HCT116 (cell line): ENCODE data around the gene PDE4B.

ENCODE experiments used
- ELF1 ChIP-seq: IDR thresholded peaks from 2 replicates; pipeline ENCODE4 v1.6.1; 2012; ENCODE audit warnings: low read depth, borderline replicate concordance
- EZH2 ChIP-seq: fragments of 200-600 bp; sonication (generic); IDR thresholded peaks from 2 replicates; pipeline ENCODE4 v1.6.1; 2017; ENCODE audit warnings: antibody characterized with exemption, mixed run types
- EZH2phosphoT487 ChIP-seq: fragments of 200-600 bp; IDR thresholded peaks from 2 replicates; pipeline ENCODE4 v1.6.1; 2018; ENCODE audit warnings: antibody characterized with exemption, borderline replicate concordance
- POLR2A ChIP-seq: IDR thresholded peaks from 2 replicates; pipeline ENCODE4 v1.7.0; 2011; ENCODE audit warnings: borderline replicate concordance; ENCODE audit not compliant: insufficient read depth, insufficient read length; ENCODE audit errors: extremely low read depth
- SP1 ChIP-seq: IDR thresholded peaks from 2 replicates; pipeline ENCODE4 v1.6.1; 2012; ENCODE audit warnings: low read depth
- TF ChIP-seq, protein P1 (sequence below), 3 experiments: fragments of 200-600 bp in 1 of 3; sonication (generic) in 1 of 3; IDR thresholded peaks in 2 of 3; conservative IDR thresholded peaks in 1 of 3; 2 replicates each; pipeline ENCODE4 v1.5.1; 2012 to 2017; ENCODE audit warnings: low read depth in 2 of 3, low read length in 2 of 3, antibody characterized with exemption in 1 of 3, borderline replicate concordance in 1 of 3, control low read depth in 1 of 3, mild to moderate bottlenecking in 1 of 3, mixed read lengths in 1 of 3, mixed run types in 1 of 3, moderate library complexity in 1 of 3; ENCODE audit not compliant: insufficient read depth in 1 of 3
- TF ChIP-seq, protein P2 (sequence below): IDR thresholded peaks from 2 replicates; pipeline ENCODE4 v1.6.1; 2012; ENCODE audit warnings: low read depth
- TF ChIP-seq, protein P3 (sequence below): IDR thresholded peaks from 2 replicates; pipeline ENCODE4 v1.6.1; 2012

DNA sequence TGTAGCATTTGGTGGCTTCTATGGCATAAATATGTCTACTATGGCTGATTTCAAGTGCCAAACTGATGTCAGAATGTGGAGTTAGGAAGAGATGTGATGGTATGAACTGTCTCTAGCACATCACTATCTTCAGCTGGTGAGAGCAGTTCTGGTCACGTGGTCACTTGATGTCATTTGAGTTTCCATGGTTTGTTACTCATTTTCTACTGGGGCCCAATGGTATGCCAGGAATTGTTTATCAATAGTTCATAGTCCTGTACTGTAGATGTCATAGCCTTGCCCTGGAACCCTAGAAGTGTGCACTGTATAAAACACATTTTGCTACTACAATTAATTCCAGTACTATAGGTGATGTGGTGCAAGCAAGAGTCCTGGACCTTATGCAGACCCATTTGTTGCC lies 153.7 kb downstream of the PDE4B start:
- TF ChIP-seq POLR2A (no peak), EZH2 (no peak), ELF1 (no peak), EZH2phosphoT487 (no peak), SP1 (no peak)
- TF ChIP-seq, protein P1, sequence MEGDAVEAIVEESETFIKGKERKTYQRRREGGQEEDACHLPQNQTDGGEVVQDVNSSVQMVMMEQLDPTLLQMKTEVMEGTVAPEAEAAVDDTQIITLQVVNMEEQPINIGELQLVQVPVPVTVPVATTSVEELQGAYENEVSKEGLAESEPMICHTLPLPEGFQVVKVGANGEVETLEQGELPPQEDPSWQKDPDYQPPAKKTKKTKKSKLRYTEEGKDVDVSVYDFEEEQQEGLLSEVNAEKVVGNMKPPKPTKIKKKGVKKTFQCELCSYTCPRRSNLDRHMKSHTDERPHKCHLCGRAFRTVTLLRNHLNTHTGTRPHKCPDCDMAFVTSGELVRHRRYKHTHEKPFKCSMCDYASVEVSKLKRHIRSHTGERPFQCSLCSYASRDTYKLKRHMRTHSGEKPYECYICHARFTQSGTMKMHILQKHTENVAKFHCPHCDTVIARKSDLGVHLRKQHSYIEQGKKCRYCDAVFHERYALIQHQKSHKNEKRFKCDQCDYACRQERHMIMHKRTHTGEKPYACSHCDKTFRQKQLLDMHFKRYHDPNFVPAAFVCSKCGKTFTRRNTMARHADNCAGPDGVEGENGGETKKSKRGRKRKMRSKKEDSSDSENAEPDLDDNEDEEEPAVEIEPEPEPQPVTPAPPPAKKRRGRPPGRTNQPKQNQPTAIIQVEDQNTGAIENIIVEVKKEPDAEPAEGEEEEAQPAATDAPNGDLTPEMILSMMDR (IDR thresholded peaks at IDR 0.05 in 2 of 3, conservative IDR thresholded peaks at IDR 0.05 in 1 of 3; ENCODE audit: borderline replicate concordance in 1 of 3, insufficient read depth in 1 of 3, low read depth in 2 of 3, low read length in 2 of 3) = no peak
- TF ChIP-seq, protein P2, sequence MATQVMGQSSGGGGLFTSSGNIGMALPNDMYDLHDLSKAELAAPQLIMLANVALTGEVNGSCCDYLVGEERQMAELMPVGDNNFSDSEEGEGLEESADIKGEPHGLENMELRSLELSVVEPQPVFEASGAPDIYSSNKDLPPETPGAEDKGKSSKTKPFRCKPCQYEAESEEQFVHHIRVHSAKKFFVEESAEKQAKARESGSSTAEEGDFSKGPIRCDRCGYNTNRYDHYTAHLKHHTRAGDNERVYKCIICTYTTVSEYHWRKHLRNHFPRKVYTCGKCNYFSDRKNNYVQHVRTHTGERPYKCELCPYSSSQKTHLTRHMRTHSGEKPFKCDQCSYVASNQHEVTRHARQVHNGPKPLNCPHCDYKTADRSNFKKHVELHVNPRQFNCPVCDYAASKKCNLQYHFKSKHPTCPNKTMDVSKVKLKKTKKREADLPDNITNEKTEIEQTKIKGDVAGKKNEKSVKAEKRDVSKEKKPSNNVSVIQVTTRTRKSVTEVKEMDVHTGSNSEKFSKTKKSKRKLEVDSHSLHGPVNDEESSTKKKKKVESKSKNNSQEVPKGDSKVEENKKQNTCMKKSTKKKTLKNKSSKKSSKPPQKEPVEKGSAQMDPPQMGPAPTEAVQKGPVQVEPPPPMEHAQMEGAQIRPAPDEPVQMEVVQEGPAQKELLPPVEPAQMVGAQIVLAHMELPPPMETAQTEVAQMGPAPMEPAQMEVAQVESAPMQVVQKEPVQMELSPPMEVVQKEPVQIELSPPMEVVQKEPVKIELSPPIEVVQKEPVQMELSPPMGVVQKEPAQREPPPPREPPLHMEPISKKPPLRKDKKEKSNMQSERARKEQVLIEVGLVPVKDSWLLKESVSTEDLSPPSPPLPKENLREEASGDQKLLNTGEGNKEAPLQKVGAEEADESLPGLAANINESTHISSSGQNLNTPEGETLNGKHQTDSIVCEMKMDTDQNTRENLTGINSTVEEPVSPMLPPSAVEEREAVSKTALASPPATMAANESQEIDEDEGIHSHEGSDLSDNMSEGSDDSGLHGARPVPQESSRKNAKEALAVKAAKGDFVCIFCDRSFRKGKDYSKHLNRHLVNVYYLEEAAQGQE = no peak
- TF ChIP-seq, protein P3, sequence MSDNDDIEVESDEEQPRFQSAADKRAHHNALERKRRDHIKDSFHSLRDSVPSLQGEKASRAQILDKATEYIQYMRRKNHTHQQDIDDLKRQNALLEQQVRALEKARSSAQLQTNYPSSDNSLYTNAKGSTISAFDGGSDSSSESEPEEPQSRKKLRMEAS = no peak
